ENCODE data around the gene CCDC27.

CCDC27 gene

DNA sequence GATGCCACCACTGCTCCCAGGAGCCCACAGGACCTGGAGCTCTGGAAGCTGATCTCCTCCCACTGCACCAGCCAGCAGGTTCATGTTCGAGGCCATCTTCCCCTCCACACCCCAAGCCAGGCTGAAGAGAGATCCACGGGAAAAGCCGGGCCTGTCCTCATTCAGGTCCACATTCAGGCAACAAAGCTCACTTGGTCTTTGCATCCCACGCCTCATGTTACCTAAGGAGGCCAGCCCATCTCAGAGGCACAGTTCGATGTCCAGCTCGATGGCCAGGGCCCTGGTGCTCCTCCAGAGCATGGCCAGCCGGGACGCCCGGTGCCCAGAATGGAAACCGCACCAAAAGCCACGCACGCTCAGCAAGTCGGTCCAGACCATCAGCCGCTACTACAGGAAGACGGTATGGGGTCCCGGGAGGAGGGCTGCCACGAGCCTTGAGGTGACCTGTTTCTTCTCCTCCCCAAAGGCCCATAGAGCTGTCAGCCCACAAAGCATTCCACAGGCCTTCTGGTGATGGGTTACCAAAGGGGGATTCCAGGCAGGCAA lies at the start of gene CCDC27:
CCDC27 (plus strand) TSS at position 51 of the 546 bp plus-strand sequence; CDS start at position 83, 32 bp downstream.
- in situ Hi-C loops (cut with HindIII; ENCODE audit: low pct_unique_long_range_greater_than_20kb, low sequenced_read_pairs) = no loop called here
- no peak for DNase-seq (ENCODE audit: low read depth in 1 of 2, low spot score in 1 of 2)
- no peak for TF ChIP-seq JUND (IDR thresholded peaks at IDR 0.05; ENCODE audit: low read depth)

DNA sequence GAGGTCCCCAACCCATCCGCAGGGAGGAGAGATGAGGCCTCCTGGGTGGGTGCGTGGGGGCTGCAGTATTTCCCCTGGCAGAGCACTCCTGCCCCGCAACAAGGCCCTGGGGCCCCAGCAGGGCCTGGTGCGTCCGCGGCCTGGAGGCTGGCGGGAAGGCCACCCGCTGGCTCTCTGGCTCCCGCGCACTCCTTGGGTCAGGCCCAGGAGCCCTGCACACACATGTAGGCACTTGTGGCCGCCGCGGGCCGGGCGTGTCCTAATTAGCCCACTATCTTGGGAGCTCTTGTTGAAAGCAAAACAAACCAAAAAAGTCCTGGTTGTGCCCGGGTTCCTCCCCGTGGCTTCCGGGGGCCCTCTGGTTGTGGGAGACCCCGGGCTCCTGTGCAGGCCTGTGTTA lies 49.7 kb upstream of the CCDC27 start:
- no peak for DNase-seq (ENCODE audit: low read depth in 1 of 2, low spot score in 1 of 2)
- TF ChIP-seq JUND (IDR thresholded peaks at IDR 0.05; ENCODE audit: low read depth) = no peak
- in situ Hi-C loops (cut with HindIII; ENCODE audit: low pct_unique_long_range_greater_than_20kb, low sequenced_read_pairs) = no loop called here

DNA sequence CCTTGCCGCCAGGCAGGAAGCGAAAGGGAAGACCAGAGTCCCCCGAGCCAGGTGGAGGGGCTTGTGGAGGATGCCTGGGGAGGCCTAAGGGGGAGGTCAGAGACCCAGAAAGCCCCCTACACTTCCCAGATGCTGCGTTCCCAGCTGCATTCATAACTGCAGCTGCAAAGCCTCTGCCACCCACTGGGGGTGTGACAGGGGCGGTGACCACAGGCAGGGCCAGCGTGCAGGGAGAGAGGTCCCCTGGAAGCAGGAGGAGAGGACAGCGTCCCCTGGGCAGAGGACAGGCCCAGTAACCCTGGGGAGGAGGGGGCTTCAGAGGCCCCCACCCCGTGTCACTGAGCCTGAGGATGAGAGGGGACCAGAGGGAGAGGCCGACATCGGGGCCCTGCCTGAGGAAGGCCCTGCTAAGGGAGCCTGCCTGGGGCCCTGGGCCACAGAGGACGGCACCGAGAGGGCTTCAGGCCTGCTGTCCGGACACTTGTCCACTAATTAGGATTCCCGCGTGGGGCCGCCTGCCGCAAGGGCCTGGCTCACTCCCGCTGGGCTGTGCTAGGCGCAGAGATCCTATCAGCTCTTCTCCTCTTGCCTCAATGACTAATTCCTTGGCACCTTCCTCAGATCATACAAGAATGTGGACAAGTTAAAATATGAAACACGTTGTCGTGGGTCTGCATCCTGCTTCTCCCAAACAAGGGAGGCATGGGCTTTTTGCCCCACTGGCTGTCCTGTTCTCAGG lies 49.1 kb upstream of the CCDC27 start:
- DNase-seq (ENCODE audit: low read depth in 1 of 2, low spot score in 1 of 2) = peak; percentile 67 to 71
- in situ Hi-C loops (cut with HindIII; ENCODE audit: low pct_unique_long_range_greater_than_20kb, low sequenced_read_pairs) = no loop called here
- no peak for TF ChIP-seq JUND (IDR thresholded peaks at IDR 0.05; ENCODE audit: low read depth)

DNA sequence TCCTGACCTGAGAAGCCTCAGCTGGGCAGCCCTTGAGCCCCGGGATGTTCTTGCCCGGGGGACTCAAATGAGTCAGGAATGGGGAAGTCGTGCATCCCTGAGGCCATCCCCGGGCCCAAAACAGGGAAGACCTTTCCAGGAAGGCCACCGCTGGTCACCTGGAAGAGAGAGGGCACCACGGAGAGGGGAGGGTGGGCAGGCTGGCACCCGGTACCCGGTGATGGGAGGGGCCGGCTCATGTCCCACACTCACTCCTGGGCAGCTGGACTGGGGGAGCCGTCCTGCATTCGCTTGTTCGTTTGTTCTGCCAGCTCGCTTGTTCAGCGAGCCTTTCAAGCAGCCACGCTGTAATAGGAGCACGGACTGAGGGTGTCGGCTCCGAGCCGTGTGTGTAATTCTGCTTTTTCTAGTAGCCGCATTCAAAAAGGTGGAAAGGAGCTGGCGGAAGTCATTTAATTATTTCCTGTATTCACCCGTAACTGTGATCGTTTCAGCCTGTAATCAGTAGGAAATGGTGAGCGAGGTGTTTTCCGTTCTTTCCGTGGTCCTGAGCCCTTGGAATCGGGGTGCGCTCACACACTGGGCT lies 48.4 kb upstream of the CCDC27 start:
- no peak for DNase-seq (ENCODE audit: low read depth in 1 of 2, low spot score in 1 of 2)
- in situ Hi-C loops (cut with HindIII; ENCODE audit: low pct_unique_long_range_greater_than_20kb, low sequenced_read_pairs) = no loop called here
- TF ChIP-seq JUND (IDR thresholded peaks at IDR 0.05; ENCODE audit: low read depth) = no peak

DNA sequence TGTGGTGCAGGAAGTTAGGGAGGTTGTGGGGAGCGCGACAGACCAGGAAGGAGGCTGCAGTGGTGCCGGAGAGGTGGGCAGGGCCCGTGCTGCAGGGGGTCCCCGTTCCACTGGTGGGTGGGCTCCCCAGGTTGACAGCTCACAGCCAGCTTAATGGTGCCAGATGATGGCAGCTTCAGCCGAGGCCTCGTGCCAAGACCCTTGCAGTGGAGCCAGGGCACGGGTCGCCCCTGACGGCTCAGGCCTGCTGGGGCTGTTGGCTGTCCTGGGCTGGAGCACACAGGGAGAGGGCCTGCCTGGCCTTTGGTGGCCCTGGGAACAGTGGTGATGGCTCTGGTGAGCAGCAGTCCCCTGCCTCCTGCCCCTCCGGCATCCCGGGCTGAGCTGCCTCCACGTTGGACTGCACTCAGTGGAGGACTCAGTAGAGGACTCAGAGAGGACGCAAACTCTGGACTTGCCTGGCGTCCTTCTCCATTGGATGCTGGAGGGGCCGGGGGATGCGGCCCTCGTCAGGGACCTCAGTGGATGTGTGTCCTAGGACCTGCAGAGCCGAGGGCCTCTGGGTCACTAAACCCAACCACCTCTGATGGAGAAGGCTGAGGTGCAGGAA lies 46.8 kb upstream of the CCDC27 start:
- in situ Hi-C loops (cut with HindIII; ENCODE audit: low pct_unique_long_range_greater_than_20kb, low sequenced_read_pairs) = no loop called here
- no peak for TF ChIP-seq JUND (IDR thresholded peaks at IDR 0.05; ENCODE audit: low read depth)
- no peak for DNase-seq (ENCODE audit: low read depth in 1 of 2, low spot score in 1 of 2)

DNA sequence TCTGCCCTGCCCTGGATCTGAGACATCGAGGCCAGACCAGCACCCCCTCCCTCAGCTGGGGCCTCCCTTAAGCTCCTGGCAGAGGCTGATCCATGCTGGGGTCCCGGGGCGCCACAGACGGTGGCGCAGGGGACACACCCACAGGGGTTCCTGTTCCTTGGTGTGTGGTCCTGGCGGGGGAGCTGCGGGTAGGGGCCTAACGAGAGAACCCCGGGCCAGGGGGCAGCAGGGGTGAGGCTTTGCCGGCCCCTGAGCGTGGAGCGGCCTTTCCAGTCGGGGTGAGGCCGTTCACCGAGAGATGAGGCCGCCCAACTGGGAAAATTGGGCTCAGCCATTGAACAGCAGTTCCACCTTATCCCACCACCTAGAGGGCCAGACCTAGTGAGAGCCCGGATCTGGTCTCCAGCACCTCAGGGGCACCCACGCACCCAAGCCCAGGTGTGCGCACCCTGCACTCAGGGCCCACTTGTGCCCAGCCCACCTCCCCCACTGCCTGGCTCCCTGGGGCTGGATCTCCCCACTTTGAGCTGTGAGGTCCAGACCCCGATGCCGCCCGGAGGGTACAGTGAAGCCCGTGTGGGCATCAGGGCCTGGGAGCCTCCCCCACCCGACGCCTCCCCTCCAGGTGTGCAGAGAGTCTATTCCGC lies 45.5 kb upstream of the CCDC27 start:
- TF ChIP-seq JUND (IDR thresholded peaks at IDR 0.05; ENCODE audit: low read depth) = no peak
- no peak for DNase-seq (ENCODE audit: low read depth in 1 of 2, low spot score in 1 of 2)

DNA sequence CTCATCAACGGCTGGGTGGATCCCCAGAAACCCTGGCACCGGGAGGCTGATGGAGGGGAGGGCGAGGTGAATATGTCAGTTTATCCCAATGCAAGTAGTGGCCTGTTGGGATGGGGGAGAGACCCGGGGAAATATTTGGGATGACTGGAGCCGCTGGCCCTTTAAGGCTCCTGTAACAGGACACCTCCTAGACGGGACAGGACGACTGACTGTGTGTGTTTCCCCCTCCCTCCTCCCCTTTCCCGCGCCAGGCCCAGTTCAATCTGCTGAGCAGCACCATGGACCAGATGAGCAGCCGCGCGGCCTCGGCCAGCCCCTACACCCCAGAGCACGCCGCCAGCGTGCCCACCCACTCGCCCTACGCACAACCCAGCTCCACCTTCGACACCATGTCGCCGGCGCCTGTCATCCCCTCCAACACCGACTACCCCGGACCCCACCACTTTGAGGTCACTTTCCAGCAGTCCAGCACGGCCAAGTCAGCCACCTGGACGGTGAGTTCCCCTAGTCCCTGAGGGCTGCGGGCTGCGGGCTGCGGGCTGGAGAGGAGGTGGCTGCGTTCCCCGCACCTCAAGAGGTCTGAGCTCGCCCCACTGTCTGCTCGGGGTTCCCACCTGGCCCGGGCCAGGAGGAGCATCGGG lies 44.8 kb upstream of the CCDC27 start:
- in situ Hi-C loops (cut with HindIII; ENCODE audit: low pct_unique_long_range_greater_than_20kb, low sequenced_read_pairs) = no loop called here
- no peak for TF ChIP-seq JUND (IDR thresholded peaks at IDR 0.05; ENCODE audit: low read depth)
- peak; percentile 64 to 82 for DNase-seq (ENCODE audit: low read depth in 1 of 2, low spot score in 1 of 2)

More for the DNA sequence above, 45.5 kb upstream of the CCDC27 start:
- in situ Hi-C loops (cut with HindIII; ENCODE audit: low pct_unique_long_range_greater_than_20kb, low sequenced_read_pairs) = no loop called here

DNA sequence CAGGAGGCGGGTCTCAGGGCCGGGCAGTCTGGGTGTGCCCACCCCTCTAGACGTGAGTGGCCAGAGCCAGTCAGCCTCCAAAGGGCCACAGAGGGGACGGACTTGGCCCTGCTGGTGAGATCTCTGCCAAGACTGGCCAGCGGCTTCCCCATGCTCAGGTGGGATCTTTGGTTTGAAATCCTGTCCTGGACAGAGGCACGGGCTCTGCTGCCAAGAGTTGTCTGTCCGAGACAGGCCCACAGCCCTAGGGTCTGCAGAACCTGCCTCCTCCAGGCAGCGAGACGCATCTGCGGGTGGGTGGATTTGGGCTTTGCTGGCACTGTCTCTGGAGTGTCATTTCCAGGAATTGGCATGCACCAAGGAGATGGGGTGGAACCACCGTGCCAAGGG lies 44.3 kb upstream of the CCDC27 start:
- DNase-seq (ENCODE audit: low read depth in 1 of 2, low spot score in 1 of 2) = peak in 1 of 2 experiments; percentile 50
- TF ChIP-seq JUND (IDR thresholded peaks at IDR 0.05; ENCODE audit: low read depth) = no peak
- in situ Hi-C loops (cut with HindIII; ENCODE audit: low pct_unique_long_range_greater_than_20kb, low sequenced_read_pairs) = no loop called here

DNA sequence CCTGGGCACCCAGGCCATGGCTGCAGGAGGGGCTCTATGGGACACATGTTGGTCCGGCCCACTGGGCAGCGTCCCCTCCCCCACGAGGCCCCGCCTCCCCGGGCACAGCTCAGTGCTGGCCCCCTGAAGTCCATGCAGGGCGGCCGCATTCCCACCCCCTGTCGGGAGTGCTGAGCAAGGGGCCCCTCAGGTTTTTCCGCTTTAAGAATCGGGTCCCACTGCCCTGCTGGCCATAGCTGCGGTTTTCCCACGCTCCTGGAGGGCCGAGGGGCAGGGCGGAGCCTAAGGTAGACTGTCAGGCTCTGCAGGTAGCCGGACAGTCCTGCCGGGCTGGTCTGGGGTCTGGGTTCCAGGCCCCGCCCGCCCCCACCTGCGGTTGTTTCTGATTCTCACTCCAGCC lies 43.5 kb upstream of the CCDC27 start:
- in situ Hi-C loops (cut with HindIII; ENCODE audit: low pct_unique_long_range_greater_than_20kb, low sequenced_read_pairs) = no loop called here
- peak; percentile 56 to 91 for DNase-seq (ENCODE audit: low read depth in 1 of 2, low spot score in 1 of 2)
- TF ChIP-seq JUND (IDR thresholded peaks at IDR 0.05; ENCODE audit: low read depth) = no peak

DNA sequence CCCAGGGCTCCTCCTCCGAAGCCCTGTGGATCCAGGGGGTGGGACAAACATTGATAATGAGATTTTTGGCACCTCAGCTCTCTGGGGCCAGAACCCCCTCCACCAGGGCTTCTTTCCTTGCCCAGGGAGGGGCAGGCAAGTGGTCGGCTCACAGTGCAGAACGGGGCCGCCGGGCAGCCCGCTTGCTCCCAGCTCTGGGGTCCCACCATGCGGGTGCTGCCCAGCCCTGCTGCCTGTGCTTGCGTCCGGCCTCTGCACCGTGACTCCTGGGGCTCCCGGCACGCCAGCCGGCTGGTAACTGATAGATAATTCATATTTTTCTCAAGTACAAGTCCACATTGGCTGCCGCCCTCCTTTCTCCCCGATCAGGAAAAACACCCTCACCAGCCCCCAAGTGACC lies 42.0 kb upstream of the CCDC27 start:
- DNase-seq (ENCODE audit: low read depth in 1 of 2, low spot score in 1 of 2) = no peak
- no peak for TF ChIP-seq JUND (IDR thresholded peaks at IDR 0.05; ENCODE audit: low read depth)
- in situ Hi-C loops (cut with HindIII; ENCODE audit: low pct_unique_long_range_greater_than_20kb, low sequenced_read_pairs) = no loop called here

DNA sequence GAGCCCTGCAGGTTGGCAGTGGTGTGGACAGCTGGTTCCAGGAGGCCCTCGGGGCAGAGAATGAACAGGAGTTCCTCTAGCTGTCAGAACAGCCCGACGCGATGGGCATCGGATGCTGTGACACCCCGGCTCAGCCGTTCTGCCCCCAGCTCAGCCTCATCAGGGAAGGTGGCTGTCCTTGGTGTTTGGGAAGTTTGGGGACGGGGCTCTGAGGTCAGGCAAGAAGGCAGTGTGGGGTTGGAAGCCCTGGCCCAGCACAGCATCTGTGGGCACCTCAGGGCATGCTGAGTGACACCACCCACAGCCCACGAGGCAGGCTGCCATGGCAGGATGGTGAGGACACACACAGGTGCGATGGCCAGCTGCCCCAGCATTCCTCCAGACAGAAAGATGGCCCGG lies 40.9 kb upstream of the CCDC27 start:
- TF ChIP-seq JUND (IDR thresholded peaks at IDR 0.05; ENCODE audit: low read depth) = no peak
- no peak for DNase-seq (ENCODE audit: low read depth in 1 of 2, low spot score in 1 of 2)
- in situ Hi-C loops (cut with HindIII; ENCODE audit: low pct_unique_long_range_greater_than_20kb, low sequenced_read_pairs) = no loop called here

DNA sequence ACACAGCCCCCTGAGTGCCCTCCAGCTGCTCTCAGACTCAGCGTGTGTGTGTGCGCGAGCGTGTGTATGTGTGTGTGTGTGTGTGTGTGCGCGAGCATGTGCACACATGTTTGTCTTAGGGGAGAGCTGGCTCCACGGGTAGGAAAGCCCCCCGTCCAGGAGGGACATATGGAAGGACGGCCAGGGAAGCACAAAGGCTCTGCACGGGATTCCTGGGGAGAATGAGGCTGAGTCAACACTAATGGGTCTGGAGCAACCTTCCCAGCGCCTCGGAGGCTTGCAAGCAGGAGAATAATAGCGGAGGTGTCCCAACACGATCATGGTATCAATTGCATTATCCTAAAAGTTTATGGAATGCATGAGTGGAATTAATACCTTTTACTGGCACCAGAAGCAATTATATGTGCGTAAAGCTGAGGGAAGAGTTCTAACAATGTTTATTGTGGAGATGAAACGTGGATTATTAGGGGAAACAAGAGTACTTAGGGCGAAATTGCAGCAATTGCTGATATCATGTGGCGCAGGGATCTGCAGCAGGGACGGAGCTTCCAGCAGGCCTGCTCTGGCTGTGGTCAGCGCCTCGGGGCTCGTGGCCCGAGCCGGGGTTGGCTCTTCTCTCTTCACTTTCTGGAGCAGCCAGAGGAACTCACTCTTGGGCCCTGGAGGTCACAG lies 40.3 kb upstream of the CCDC27 start:
- in situ Hi-C loops (cut with HindIII; ENCODE audit: low pct_unique_long_range_greater_than_20kb, low sequenced_read_pairs) = no loop called here
- DNase-seq (ENCODE audit: low read depth in 1 of 2, low spot score in 1 of 2) = no peak
- TF ChIP-seq JUND (IDR thresholded peaks at IDR 0.05; ENCODE audit: low read depth) = no peak

Data from T47D (cell line).